ENCODE measurements around the gene APPBP2. TPM values are rescaled to one million over a fixed set of nuclear protein-coding genes. Genes with fewer than 3 reads are reported as not detected.

APPBP2 gene
- total RNA-seq, 4 donors from 2014 or later = 33.1 to 49.0 (median 45.4) TPM

- H3K4me1 ChIP-seq = no peaks in the 10 kb centered on the region
- no peak for DNase-seq
- TF ChIP-seq, protein P1, sequence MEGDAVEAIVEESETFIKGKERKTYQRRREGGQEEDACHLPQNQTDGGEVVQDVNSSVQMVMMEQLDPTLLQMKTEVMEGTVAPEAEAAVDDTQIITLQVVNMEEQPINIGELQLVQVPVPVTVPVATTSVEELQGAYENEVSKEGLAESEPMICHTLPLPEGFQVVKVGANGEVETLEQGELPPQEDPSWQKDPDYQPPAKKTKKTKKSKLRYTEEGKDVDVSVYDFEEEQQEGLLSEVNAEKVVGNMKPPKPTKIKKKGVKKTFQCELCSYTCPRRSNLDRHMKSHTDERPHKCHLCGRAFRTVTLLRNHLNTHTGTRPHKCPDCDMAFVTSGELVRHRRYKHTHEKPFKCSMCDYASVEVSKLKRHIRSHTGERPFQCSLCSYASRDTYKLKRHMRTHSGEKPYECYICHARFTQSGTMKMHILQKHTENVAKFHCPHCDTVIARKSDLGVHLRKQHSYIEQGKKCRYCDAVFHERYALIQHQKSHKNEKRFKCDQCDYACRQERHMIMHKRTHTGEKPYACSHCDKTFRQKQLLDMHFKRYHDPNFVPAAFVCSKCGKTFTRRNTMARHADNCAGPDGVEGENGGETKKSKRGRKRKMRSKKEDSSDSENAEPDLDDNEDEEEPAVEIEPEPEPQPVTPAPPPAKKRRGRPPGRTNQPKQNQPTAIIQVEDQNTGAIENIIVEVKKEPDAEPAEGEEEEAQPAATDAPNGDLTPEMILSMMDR (IDR thresholded peaks at IDR 0.05) = no peak
- TF ChIP-seq POLR2A (IDR thresholded peaks at IDR 0.05) = no peak
- no peak overlapping the region for H3K27ac ChIP-seq
- no peaks in the 10 kb centered on the region for H3K27me3 ChIP-seq
- H3K4me3 ChIP-seq (replicated peaks in 1 of 3) = no peak overlapping the region
- no peaks in the 10 kb centered on the region for H3K9me3 ChIP-seq
- WGBS, 2 donors = 91 to 93% methylated on average over 6 of the region's 6 CpGs
- H3K36me3 ChIP-seq = no peaks in the 10 kb centered on the region
- intact Hi-C loops (cut with DNase I) = no loop called here
These were observed 122.1 kb downstream of the APPBP2 start for GRCh38 chr17:60403962-60404361.

DNA sequence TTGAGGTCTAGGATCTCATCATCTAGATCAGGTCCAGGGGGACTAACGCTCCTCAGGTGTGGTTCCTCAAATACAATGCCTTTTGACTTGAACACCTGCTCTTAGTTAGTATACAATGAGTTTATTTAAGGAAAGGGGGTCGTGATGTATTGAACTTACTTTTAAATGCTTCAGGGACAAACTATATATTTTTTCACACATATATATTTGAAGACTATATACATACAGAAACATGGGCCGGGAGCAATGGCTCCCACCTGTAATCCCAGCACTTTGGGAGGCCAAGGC is 122.6 kb downstream of the APPBP2 start:
- Histone ChIP-seq H3K27ac (no peak overlapping the region), H3K4me3 (replicated peaks in 1 of 3) (no peak overlapping the region), H3K4me1 (no peaks in the 10 kb centered on the region), H3K36me3 (no peaks in the 10 kb centered on the region), H3K9me3 (no peaks in the 10 kb centered on the region), H3K27me3 (no peaks in the 10 kb centered on the region)
- TF ChIP-seq, protein P1 (IDR thresholded peaks at IDR 0.05) = no peak
- TF ChIP-seq POLR2A (IDR thresholded peaks at IDR 0.05) = no peak
- 85 to 90% methylated on average over 3 of the region's 3 CpGs for WGBS, 2 donors
- intact Hi-C loops (cut with DNase I) = no loop called here
- no peak for DNase-seq

DNA sequence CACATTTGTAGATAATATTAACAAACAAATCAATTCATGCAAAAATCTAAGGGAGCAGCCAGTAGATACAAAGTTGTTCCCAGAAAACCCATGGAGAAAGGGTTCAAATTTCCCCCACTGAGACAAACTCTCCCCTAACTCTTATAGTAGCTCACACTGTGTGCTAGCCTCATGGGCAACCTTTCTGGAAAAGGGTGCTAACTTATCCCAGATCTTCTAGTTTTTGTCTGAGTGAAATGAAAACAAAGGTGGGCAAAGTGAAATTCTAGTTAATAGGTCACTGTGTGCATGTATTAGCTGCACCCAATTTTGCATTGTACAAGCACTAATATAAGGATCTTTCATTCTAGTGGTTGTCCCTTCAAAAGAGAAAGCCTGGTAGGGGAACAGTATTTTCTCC is 124.2 kb downstream of the APPBP2 start:
- intact Hi-C loops (cut with DNase I) = no loop called here
- no peak for TF ChIP-seq POLR2A (IDR thresholded peaks at IDR 0.05)
- TF ChIP-seq, protein P1 (IDR thresholded peaks at IDR 0.05) = no peak
- no peak for DNase-seq
- no peak overlapping the region for H3K4me3 ChIP-seq (replicated peaks in 1 of 3)
- no peaks in the 10 kb centered on the region for H3K9me3 ChIP-seq
- no peak overlapping the region for H3K27ac ChIP-seq
- H3K27me3 ChIP-seq = no peaks in the 10 kb centered on the region
- H3K36me3 ChIP-seq = no peaks in the 10 kb centered on the region
- H3K4me1 ChIP-seq = no peaks in the 10 kb centered on the region

DNA sequence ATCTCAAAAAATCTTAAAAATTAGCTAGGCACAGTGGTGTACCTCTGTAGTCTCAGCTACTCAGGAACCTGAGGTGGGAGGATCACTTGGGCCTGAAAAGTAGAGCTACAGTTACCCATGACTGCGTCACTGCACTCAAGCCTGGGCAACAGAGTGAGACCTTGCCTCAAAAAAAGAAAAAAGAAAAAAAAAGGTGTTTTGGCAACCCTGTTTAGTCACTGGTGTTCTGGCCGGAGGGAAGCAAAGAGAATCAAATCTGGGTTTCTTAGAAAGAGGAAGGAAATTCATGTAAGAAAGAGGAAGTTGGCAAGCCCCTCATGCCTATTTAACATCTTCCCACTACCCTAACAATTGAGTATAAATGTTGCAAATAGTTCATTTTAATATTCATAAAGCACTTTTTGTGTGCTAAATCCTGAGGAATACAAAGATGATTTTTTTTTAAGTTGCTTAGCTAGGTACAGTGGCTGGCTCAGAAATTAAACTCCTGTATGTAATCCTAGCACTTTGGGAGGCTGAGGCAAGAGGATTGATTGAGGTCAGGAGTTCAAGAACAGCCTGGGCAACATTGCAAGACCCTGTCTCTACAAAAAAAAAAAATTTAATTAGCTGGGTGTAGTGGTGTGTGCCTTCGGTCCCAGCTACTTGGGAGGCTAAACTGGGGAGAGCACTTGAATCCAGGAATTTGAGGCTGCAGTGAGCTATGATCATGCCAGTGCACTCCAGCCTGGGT is 127.6 kb downstream of the APPBP2 start:
- peak; percentile 43 to 49 for DNase-seq
- H3K27me3 ChIP-seq = no peaks in the 10 kb centered on the region
- WGBS, 2 donors = 61 to 69% methylated on average over 3 of the region's 3 CpGs
- TF ChIP-seq, protein P1 (IDR thresholded peaks at IDR 0.05) = no peak
- TF ChIP-seq POLR2A (IDR thresholded peaks at IDR 0.05) = no peak
- no peaks in the 10 kb centered on the region for H3K4me1 ChIP-seq
- H3K27ac ChIP-seq = no peak overlapping the region
- intact Hi-C loops (cut with DNase I) = no loop called here
- H3K9me3 ChIP-seq = no peaks in the 10 kb centered on the region
- no peaks in the 10 kb centered on the region for H3K36me3 ChIP-seq
- no peak overlapping the region for H3K4me3 ChIP-seq (replicated peaks in 1 of 3)

GRCh38 chr17:60396412-60396811 is 129.6 kb downstream of the APPBP2 start:
- intact Hi-C loops (cut with DNase I) = no loop called here
- Histone ChIP-seq H3K36me3 (no peaks in the 10 kb centered on the region), H3K4me1 (no peaks in the 10 kb centered on the region), H3K27ac (no peak overlapping the region), H3K4me3 (replicated peaks in 1 of 3) (no peak overlapping the region), H3K9me3 (no peaks in the 10 kb centered on the region), H3K27me3 (no peaks in the 10 kb centered on the region)
- no peak for DNase-seq
- TF ChIP-seq, protein P1 (IDR thresholded peaks at IDR 0.05) = no peak
- TF ChIP-seq POLR2A (IDR thresholded peaks at IDR 0.05) = no peak
- 81 to 85% methylated on average over 3 of the region's 3 CpGs for WGBS, 2 donors

Measured in thyroid gland (tissue), 4 donors.